ENCODE data around the gene LRRIQ4. TPM values are rescaled to one million over a fixed set of nuclear protein-coding genes. Genes with fewer than 3 reads are reported as not detected.

Gene LRRIQ4
- total RNA-seq, 1 donor from 2014 or later = not detected

GRCh38 chr3:169790687-169791429 lies 21.8 kb upstream of the LRRIQ4 start:
- no peak for TF ChIP-seq EZH2 (IDR thresholded peaks at IDR 0.05; ENCODE audit: insufficient read depth, low read length)
- no peak for TF ChIP-seq CTCF (IDR thresholded peaks at IDR 0.05; ENCODE audit: insufficient read depth, low read depth, low read length)
- peaks cover 7% of the 10 kb centered on the region for H3K4me1 ChIP-seq (ENCODE audit: insufficient read depth, low read length)
- no peak for FAIRE-seq
- Mint-ChIP-seq H3K4me1 (ENCODE audit: low read depth, unreplicated experiment) (peaks cover 8% of the 10 kb centered on the region), H3K4me3 (ENCODE audit: unreplicated experiment) (no peak overlapping the region), H3K36me3 (ENCODE audit: low read depth, unreplicated experiment) (peaks cover 3% of the 10 kb centered on the region), H3K9me3 (ENCODE audit: unreplicated experiment) (no peaks in the 10 kb centered on the region), H3K27me3 (ENCODE audit: low read depth, unreplicated experiment) (no peaks in the 10 kb centered on the region), H3K27ac (ENCODE audit: unreplicated experiment) (no peak overlapping the region)
- no peaks in the 10 kb centered on the region for H4K20me1 ChIP-seq (ENCODE audit: insufficient read depth, low read length)
- H3K27me3 ChIP-seq (ENCODE audit: insufficient read depth, low read length) = no peaks in the 10 kb centered on the region
- no peak overlapping the region for H3K4me2 ChIP-seq (ENCODE audit: low read length)
- no peak overlapping the region for H3K9ac ChIP-seq (ENCODE audit: low read length)
- H3K79me2 ChIP-seq (ENCODE audit: insufficient read depth, low read length) = no peaks in the 10 kb centered on the region
- H3K27ac ChIP-seq (ENCODE audit: low read depth, low read length) = no peak overlapping the region
- no peak overlapping the region for H3K4me3 ChIP-seq (ENCODE audit: insufficient read depth, low read depth, low read length)
- no peak overlapping the region for H2AFZ ChIP-seq (ENCODE audit: low read depth, low read length)
- peak; percentile 35 for DNase-seq (ENCODE audit: low read depth)
- no peaks in the 10 kb centered on the region for H3K9me3 ChIP-seq (ENCODE audit: insufficient read depth, low read depth, low read length)
- peaks cover 19% of the 10 kb centered on the region for H3K36me3 ChIP-seq (ENCODE audit: insufficient read depth, low read length)

- Histone ChIP-seq H3K4me2 (ENCODE audit: low read length) (no peak overlapping the region), H3K79me2 (ENCODE audit: insufficient read depth, low read length) (no peaks in the 10 kb centered on the region), H3K9me3 (ENCODE audit: insufficient read depth, low read depth, low read length) (no peaks in the 10 kb centered on the region), H3K27me3 (ENCODE audit: insufficient read depth, low read length) (no peaks in the 10 kb centered on the region), H3K9ac (ENCODE audit: low read length) (no peak overlapping the region), H2AFZ (ENCODE audit: low read depth, low read length) (no peak overlapping the region), H3K36me3 (ENCODE audit: insufficient read depth, low read length) (peaks cover 7% of the 10 kb centered on the region), H3K27ac (ENCODE audit: low read depth, low read length) (no peak overlapping the region), H4K20me1 (ENCODE audit: insufficient read depth, low read length) (no peaks in the 10 kb centered on the region), H3K4me3 (ENCODE audit: insufficient read depth, low read depth, low read length) (no peak overlapping the region), H3K4me1 (ENCODE audit: insufficient read depth, low read length) (peaks cover 7% of the 10 kb centered on the region)
- DNase-seq (ENCODE audit: low read depth) = no peak
- H3K27me3 Mint-ChIP-seq (ENCODE audit: low read depth, unreplicated experiment) = no peaks in the 10 kb centered on the region
- no peak overlapping the region for H3K4me3 Mint-ChIP-seq (ENCODE audit: unreplicated experiment)
- H3K36me3 Mint-ChIP-seq (ENCODE audit: low read depth, unreplicated experiment) = peaks cover 3% of the 10 kb centered on the region
- no peak for TF ChIP-seq CTCF (IDR thresholded peaks at IDR 0.05; ENCODE audit: insufficient read depth, low read depth, low read length)
- TF ChIP-seq EZH2 (IDR thresholded peaks at IDR 0.05; ENCODE audit: insufficient read depth, low read length) = no peak
- no peaks in the 10 kb centered on the region for H3K9me3 Mint-ChIP-seq (ENCODE audit: unreplicated experiment)
- no peak overlapping the region for H3K27ac Mint-ChIP-seq (ENCODE audit: unreplicated experiment)
- no peak for FAIRE-seq
- peaks cover 8% of the 10 kb centered on the region for H3K4me1 Mint-ChIP-seq (ENCODE audit: low read depth, unreplicated experiment)
Observed at GRCh38 chr3:169792359-169792758, 20.3 kb upstream of the LRRIQ4 start.

GRCh38 chr3:169804681-169805080 lies 8.0 kb upstream of the LRRIQ4 start:
- Mint-ChIP-seq H3K36me3 (ENCODE audit: low read depth, unreplicated experiment) (peaks cover 2% of the 10 kb centered on the region), H3K27me3 (ENCODE audit: low read depth, unreplicated experiment) (no peaks in the 10 kb centered on the region), H3K4me1 (ENCODE audit: low read depth, unreplicated experiment) (no peaks in the 10 kb centered on the region), H3K27ac (ENCODE audit: unreplicated experiment) (no peak overlapping the region), H3K9me3 (ENCODE audit: unreplicated experiment) (no peaks in the 10 kb centered on the region), H3K4me3 (ENCODE audit: unreplicated experiment) (no peak overlapping the region)
- Histone ChIP-seq H2AFZ (ENCODE audit: low read depth, low read length) (no peak overlapping the region), H3K36me3 (ENCODE audit: insufficient read depth, low read length) (no peaks in the 10 kb centered on the region), H3K4me1 (ENCODE audit: insufficient read depth, low read length) (no peaks in the 10 kb centered on the region), H3K9me3 (ENCODE audit: insufficient read depth, low read depth, low read length) (no peaks in the 10 kb centered on the region), H3K79me2 (ENCODE audit: insufficient read depth, low read length) (no peaks in the 10 kb centered on the region), H3K4me3 (ENCODE audit: insufficient read depth, low read depth, low read length) (no peak overlapping the region), H3K4me2 (ENCODE audit: low read length) (no peak overlapping the region), H3K27me3 (ENCODE audit: insufficient read depth, low read length) (no peaks in the 10 kb centered on the region), H3K27ac (ENCODE audit: low read depth, low read length) (no peak overlapping the region), H3K9ac (ENCODE audit: low read length) (no peak overlapping the region), H4K20me1 (ENCODE audit: insufficient read depth, low read length) (no peaks in the 10 kb centered on the region)
- FAIRE-seq (no peak), DNase-seq (ENCODE audit: low read depth) (no peak)
- no peak for TF ChIP-seq CTCF (IDR thresholded peaks at IDR 0.05; ENCODE audit: insufficient read depth, low read depth, low read length)
- TF ChIP-seq EZH2 (IDR thresholded peaks at IDR 0.05; ENCODE audit: insufficient read depth, low read length) = no peak

Measured in astrocyte (in vitro differentiated cells and primary cell).